ENCODE data around the gene SH3TC2.

Gene SH3TC2

DNA sequence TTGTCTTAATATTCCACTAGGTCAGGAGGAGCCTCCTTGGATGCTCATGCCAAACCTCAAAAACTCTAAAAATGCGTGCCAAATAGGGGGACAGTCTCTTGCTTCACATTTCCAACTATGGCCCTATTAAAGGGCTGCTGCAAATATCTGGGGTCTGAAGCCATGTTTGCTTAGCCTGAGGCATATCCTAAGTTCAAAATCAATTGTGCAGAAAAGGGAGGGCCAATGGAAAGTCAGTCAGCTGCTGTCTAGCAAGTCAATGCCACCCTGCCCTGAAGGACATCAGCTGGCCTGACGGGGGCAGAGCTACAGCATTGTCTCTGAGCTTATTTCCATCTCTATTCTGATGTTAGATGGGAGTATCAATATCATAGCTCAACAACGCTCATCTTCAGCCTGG lies 93.6 kb downstream of the SH3TC2 start:
- TF ChIP-seq, protein P1, sequence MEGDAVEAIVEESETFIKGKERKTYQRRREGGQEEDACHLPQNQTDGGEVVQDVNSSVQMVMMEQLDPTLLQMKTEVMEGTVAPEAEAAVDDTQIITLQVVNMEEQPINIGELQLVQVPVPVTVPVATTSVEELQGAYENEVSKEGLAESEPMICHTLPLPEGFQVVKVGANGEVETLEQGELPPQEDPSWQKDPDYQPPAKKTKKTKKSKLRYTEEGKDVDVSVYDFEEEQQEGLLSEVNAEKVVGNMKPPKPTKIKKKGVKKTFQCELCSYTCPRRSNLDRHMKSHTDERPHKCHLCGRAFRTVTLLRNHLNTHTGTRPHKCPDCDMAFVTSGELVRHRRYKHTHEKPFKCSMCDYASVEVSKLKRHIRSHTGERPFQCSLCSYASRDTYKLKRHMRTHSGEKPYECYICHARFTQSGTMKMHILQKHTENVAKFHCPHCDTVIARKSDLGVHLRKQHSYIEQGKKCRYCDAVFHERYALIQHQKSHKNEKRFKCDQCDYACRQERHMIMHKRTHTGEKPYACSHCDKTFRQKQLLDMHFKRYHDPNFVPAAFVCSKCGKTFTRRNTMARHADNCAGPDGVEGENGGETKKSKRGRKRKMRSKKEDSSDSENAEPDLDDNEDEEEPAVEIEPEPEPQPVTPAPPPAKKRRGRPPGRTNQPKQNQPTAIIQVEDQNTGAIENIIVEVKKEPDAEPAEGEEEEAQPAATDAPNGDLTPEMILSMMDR (IDR thresholded peaks at IDR 0.05; ENCODE audit: control extremely low read depth, extremely low read depth, low read depth, missing control alignments), result no peak
- POLR2A ChIA-PET, result no interaction called here
- DNase-seq (ENCODE audit: extremely low spot score), result no peak
- CTCF ChIA-PET, result interaction anchor here (1.0 to 1.8 kb wide), 7 partner anchors 10 to 236 kb away, joined by 3 to 10 read pairs (median 4); no protein-coding TSS in a partner anchor

DNA sequence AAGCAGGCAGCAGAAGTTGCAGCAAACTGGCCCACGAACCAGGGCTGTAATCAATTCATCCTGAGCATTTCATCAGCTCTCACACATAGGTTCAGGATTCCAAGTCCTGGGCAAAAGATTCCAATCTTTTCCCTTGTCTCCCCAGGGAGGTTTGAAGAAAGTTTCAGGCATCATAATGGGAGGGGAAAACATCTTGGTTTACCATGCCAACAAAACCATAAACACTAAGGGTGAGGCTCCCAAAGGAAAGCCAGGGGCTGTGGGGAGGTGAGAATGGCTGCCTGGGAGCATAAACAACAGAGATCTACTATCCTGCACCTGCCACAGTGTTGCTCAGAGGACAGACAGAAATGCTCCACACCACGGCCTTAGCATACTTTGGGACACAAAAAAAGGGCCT lies 94.6 kb downstream of the SH3TC2 start:
- TF ChIP-seq, protein P1 (IDR thresholded peaks at IDR 0.05; ENCODE audit: control extremely low read depth, extremely low read depth, low read depth, missing control alignments), result no peak
- ChIA-PET CTCF (interaction anchor here (1.1 to 1.8 kb wide), 3 partner anchors 10 to 235 kb away, joined by 4 to 5 read pairs (median 4); no protein-coding TSS in a partner anchor), POLR2A (no interaction called here)
- no peak for DNase-seq (ENCODE audit: extremely low spot score)

DNA sequence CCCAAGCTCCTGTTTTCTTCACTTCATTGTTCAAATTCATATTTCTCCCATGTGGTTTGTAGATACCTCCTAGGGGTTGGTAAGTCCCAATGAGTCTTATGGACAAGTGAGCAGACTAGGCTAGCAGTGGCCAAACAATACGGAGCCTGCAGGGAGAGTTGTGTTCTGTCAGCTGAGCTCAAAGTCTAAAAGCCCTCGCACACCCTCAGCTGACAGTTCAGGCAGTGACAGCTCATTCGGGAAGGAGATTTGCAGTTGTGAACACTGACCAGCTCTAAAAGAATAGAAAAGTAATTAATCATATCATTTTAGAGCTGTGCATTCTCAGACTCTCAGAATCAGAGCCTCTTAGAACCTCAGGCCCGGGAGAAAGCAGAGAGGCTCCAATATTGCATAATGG lies 95.1 kb downstream of the SH3TC2 start:
- POLR2A ChIA-PET, result no interaction called here
- TF ChIP-seq, protein P1 (IDR thresholded peaks at IDR 0.05; ENCODE audit: control extremely low read depth, extremely low read depth, low read depth, missing control alignments), result no peak
- CTCF ChIA-PET, result interaction anchor here (1.1 to 1.8 kb wide), 4 partner anchors 10 to 235 kb away, joined by 3 to 6 read pairs (median 4); no protein-coding TSS in a partner anchor
- no peak for DNase-seq (ENCODE audit: extremely low spot score)

DNA sequence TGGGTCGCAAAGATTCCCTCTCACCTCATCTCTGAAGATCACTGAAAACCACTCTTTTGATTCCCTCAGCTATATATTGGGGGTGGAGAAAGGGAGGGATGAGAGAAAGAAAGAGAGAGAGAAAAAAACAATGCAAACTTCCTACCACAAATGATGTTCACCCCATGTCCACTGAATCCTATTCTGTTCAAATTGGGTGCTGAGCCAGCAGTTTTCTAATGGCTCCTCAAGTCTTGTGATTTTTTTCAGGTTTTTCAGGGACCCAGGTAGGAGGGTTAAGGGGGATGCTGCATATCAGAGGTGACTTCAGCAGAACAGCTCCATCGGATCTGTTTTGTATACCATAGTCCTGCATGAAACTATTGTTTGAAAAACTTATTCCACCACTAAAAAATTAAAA lies 95.9 kb downstream of the SH3TC2 start:
- CTCF ChIA-PET, result interaction anchor here (0.7 to 1.5 kb wide), 5 partner anchors 9 to 234 kb away, joined by 3 to 11 read pairs (median 4); no protein-coding TSS in a partner anchor
- TF ChIP-seq, protein P1 (IDR thresholded peaks at IDR 0.05; ENCODE audit: control extremely low read depth, extremely low read depth, low read depth, missing control alignments), result no peak
- POLR2A ChIA-PET, result no interaction called here
- no peak for DNase-seq (ENCODE audit: extremely low spot score)

DNA sequence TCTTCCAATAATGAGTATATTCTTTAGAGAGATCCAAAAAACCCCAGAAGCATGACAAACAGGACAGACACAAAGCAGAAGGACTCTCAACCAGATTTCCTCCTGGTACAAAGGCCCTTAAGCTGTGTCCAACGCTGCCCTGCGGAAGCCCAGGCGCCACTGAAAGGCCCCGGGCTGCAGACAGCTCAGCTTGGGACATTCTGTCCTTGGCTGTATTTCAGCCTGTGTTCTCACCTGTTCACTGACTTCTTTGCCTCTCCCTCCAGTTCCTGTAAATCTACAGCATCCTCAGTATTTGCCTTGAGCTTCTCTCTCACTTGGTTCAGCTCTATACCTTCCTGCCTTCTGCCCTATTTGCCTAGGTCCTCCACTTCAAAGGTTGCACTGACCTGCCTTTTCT lies 96.5 kb downstream of the SH3TC2 start:
- TF ChIP-seq, protein P1 (IDR thresholded peaks at IDR 0.05; ENCODE audit: control extremely low read depth, extremely low read depth, low read depth, missing control alignments), result no peak
- POLR2A ChIA-PET, result no interaction called here
- DNase-seq (ENCODE audit: extremely low spot score), result no peak
- CTCF ChIA-PET, result interaction anchor here (0.7 to 1.5 kb wide), 4 partner anchors 9 to 233 kb away, joined by 3 to 11 read pairs (median 5); no protein-coding TSS in a partner anchor

DNA sequence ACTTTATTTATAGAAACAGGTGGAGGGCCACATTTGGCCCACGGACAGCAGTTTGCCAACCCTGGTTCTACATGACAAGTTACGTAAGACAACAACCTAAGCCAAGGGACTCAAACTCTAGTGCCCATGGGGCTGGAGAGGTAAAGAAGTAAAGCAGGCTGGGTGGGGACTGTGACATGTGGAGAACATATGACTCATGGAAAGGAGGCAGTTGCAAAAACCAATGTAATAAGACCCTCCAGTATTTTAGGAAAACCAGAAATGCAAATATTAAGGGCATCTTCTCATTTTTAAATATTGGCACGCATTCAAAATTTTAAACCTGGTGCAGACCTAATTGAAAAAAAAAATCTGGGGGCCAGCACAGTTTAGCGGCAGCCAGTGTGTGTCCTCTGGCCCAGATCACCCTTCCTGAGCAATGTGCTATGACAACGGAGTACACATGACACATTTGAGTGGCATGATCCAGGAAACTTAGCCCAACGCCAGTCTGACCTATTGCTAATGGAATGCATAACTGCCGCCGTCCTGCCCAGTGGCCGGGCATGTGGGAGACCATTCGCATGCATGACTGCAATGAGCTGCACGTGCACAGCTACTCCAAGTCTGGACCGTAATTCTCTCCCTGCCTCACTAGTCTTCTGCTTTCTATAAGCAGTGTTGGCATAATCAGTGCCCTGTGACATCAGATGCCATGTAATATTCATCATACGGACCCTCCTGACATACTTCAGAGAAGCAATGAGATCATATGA lies 97.2 kb downstream of the SH3TC2 start:
- ChIA-PET POLR2A (no interaction called here), CTCF (interaction anchor here (1.3 to 1.4 kb wide), 2 partner anchors 8 to 225 kb away, joined by 4 to 11 read pairs; no protein-coding TSS in a partner anchor)
- TF ChIP-seq, protein P1 (IDR thresholded peaks at IDR 0.05; ENCODE audit: control extremely low read depth, extremely low read depth, low read depth, missing control alignments), result no peak
- DNase-seq (ENCODE audit: extremely low spot score), result no peak

All from GM10248 (cell line).